ENCODE data around the gene DPP6. TPM values are rescaled to one million over a fixed set of nuclear protein-coding genes. Genes with fewer than 3 reads are reported as not detected.

Gene DPP6
- total RNA-seq, 2 experiments from 2014 or later, result not detected

DNA sequence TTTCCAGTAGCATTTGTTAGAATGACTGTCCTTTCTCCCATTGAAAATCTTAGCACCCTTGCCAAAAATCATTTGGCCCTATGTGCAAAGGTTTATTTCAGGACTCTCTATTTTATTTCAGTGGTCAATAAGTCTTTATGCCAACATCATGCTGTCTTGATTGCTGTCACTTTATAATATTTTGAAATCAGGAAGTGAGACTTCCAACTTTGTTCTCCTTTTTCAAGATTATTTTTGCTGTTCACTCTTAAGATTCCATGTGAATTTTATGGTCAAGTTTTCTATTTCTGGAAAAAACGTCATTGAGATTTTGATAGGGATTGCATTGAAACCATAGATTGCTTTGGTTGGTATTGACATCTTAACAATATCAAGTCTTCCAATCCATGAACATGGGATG, 885.6 kb downstream of the DPP6 start:
- ChIA-PET CTCF (interaction anchor here (1.6 to 1.8 kb wide), 2 partner anchors 11 to 15 kb away, joined by 3 to 4 read pairs; no protein-coding TSS in a partner anchor), POLR2A (no interaction called here)
- H3K4me3 Mint-ChIP-seq, result no peak overlapping the region
- DNase-seq (no peak), ATAC-seq (ENCODE audit: poor library complexity) (no peak)
- intact Hi-C loops (cut with DNase I, micrococcal nuclease), result no loop called here
- TF ChIP-seq CTCF (IDR thresholded peaks at IDR 0.05), result no peak
- Histone ChIP-seq H3K9me3 (ENCODE audit: control insufficient read depth in 1 of 2, insufficient read depth in 1 of 2, low read length in 2 of 2) (peaks cover 9 to 10% of the 10 kb centered on the region in 2 experiments), H3K4me1 (ENCODE audit: insufficient read depth, low read length) (no peaks in the 10 kb centered on the region), H3K27ac (ENCODE audit: low read depth in 1 of 2, low read length in 2 of 2) (no peak overlapping the region), H3K4me3 (ENCODE audit: low read length) (no peak overlapping the region), H3K27me3 (ENCODE audit: control insufficient read depth in 1 of 2, insufficient read depth in 2 of 2, low read length in 2 of 2) (no peaks in the 10 kb centered on the region), H3K36me3 (ENCODE audit: insufficient read depth, low read length) (peaks cover 8% of the 10 kb centered on the region)
- peaks cover 5% of the 10 kb centered on the region for H3K9me3 Mint-ChIP-seq
- H3K36me3 Mint-ChIP-seq (ENCODE audit: low read depth), result peaks cover 60% of the 10 kb centered on the region
- H3K4me1 Mint-ChIP-seq (ENCODE audit: low read depth), result peaks cover 7% of the 10 kb centered on the region
- H3K27me3 Mint-ChIP-seq, result no peaks in the 10 kb centered on the region
- no peak overlapping the region for H3K27ac Mint-ChIP-seq

DNA sequence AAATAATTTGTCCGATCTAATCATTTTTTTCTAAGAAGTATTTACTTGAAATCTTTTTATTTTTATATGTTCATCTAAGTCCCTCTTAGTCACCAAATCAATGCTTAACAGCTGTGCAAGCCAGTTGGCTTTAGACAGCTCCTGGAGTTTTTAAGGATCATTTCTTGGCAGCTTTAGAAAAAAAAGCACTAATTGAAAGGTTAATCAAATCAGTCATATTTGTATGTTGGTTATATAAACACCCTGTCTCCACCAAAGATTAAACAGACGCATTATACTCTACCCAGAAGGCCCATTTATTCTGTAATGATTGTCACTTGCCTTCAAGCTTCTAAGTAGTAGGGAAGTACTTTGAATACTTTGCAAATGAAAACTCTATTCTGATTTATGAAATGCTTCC, 890.5 kb downstream of the DPP6 start:
- intact Hi-C loops (cut with DNase I, micrococcal nuclease), result no loop called here
- H3K36me3 ChIP-seq (ENCODE audit: insufficient read depth, low read length), result peaks cover 42% of the 10 kb centered on the region
- Mint-ChIP-seq H3K27ac (peak overlapping the region; percentile 39), H3K4me3 (no peak overlapping the region), H3K9me3 (no peaks in the 10 kb centered on the region), H3K4me1 (ENCODE audit: low read depth) (no peaks in the 10 kb centered on the region), H3K27me3 (no peaks in the 10 kb centered on the region), H3K36me3 (ENCODE audit: low read depth) (peaks cover 67% of the 10 kb centered on the region)
- ATAC-seq (ENCODE audit: poor library complexity), result no peak
- H3K27ac ChIP-seq (ENCODE audit: low read depth in 1 of 2, low read length in 2 of 2), result no peak overlapping the region
- DNase-seq, result no peak
- no peaks in the 10 kb centered on the region for H3K4me1 ChIP-seq (ENCODE audit: insufficient read depth, low read length)
- ChIA-PET POLR2A (no interaction called here), CTCF (interaction anchor here (0.9 to 2.0 kb wide), 6 partner anchors 8 to 402 kb away, joined by 3 to 6 read pairs (median 4); no protein-coding TSS in a partner anchor)
- peaks cover 0 to 3% of the 10 kb centered on the region in 2 experiments for H3K9me3 ChIP-seq (ENCODE audit: control insufficient read depth in 1 of 2, insufficient read depth in 1 of 2, low read length in 2 of 2)
- no peak for TF ChIP-seq CTCF (IDR thresholded peaks at IDR 0.05)
- H3K27me3 ChIP-seq (ENCODE audit: control insufficient read depth in 1 of 2, insufficient read depth in 2 of 2, low read length in 2 of 2), result no peaks in the 10 kb centered on the region
- H3K4me3 ChIP-seq (ENCODE audit: low read length), result no peak overlapping the region

Data from CD4-positive, alpha-beta T cell (primary cell).